GM23338 (cell line): ENCODE data around the gene P4HA3. TPM values are rescaled to one million over a fixed set of nuclear protein-coding genes. Genes with fewer than 3 reads are reported as not detected.

Experiments
- ATAC-seq: fragments of 200-7000 bp; cut with Tn5 transposase; 3 replicates; pipeline ENCODE4 v1.9.1; 2020
- DNase-seq: peaks from one replicate; pipeline ENCODE4 v3.0.0-alpha.2; 2015; ENCODE audit warnings: low spot score
- H2AFZ ChIP-seq: fragments of 200-600 bp; sonication (generic); 2 replicates; pipeline ENCODE4 v1.8.0; 2016; ENCODE audit warnings: antibody characterized with exemption, mild to moderate bottlenecking, moderate library complexity
- H3F3A ChIP-seq: fragments of 200-600 bp; sonication (generic); replicated peaks from 2 replicates; pipeline ENCODE4 v1.8.0; 2017; ENCODE audit warnings: antibody characterized with exemption, mixed run types, low read depth
- H3K27ac ChIP-seq: fragments of 200-600 bp; sonication (generic); 2 replicates; pipeline ENCODE4 v1.6.1; 2016; ENCODE audit warnings: low read depth
- H3K27me3 ChIP-seq: fragments of 200-600 bp; sonication (generic); 2 replicates; pipeline ENCODE4 v1.8.0; 2016; ENCODE audit warnings: mild to moderate bottlenecking, mixed run types, moderate library complexity; ENCODE audit not compliant: insufficient read depth
- H3K36me3 ChIP-seq: fragments of 200-600 bp; sonication (generic); 2 replicates; pipeline ENCODE4 v1.8.0; 2016; ENCODE audit warnings: mild to moderate bottlenecking; ENCODE audit not compliant: insufficient read depth
- H3K4me1 ChIP-seq: fragments of 200-600 bp; sonication (generic); 2 replicates; pipeline ENCODE4 v1.8.0; 2016; ENCODE audit warnings: mild to moderate bottlenecking, moderate library complexity; ENCODE audit not compliant: insufficient read depth
- H3K4me2 ChIP-seq: fragments of 200-600 bp; sonication (generic); 2 replicates; pipeline ENCODE4 v1.7.1; 2017; ENCODE audit warnings: mixed run types
- H3K4me3 ChIP-seq: fragments of 200-600 bp; sonication (generic); 2 replicates; pipeline ENCODE4 v1.6.1; 2016; ENCODE audit warnings: mixed run types
- H3K79me2 ChIP-seq: fragments of 200-600 bp; sonication (generic); replicated peaks from 2 replicates; pipeline ENCODE4 v1.8.0; 2017; ENCODE audit warnings: mild to moderate bottlenecking; ENCODE audit not compliant: insufficient read depth
- H3K9me2 ChIP-seq: fragments of 200-600 bp; sonication (generic); 2 replicates; pipeline ENCODE4 v1.8.0; 2017; ENCODE audit not compliant: insufficient read depth
- H4K20me1 ChIP-seq: fragments of 200-600 bp; sonication (generic); replicated peaks from 2 replicates; pipeline ENCODE4 v1.8.0; 2017; ENCODE audit warnings: mild to moderate bottlenecking; ENCODE audit not compliant: insufficient read depth
- H3K27ac Mint-ChIP-seq: 2 replicates; pipeline ENCODE4 v1.8.0; 2020; ENCODE audit warnings: inconsistent platforms, mild to moderate bottlenecking, moderate library complexity, mixed read lengths
- H3K27me3 Mint-ChIP-seq: 3 replicates; pipeline ENCODE4 v1.8.0; 2022; ENCODE audit warnings: low read depth, mild to moderate bottlenecking, moderate library complexity, mixed read lengths, inconsistent platforms; ENCODE audit not compliant: insufficient read depth, poor library complexity
- H3K36me3 Mint-ChIP-seq: 3 replicates; pipeline ENCODE4 v1.8.0; 2021; ENCODE audit warnings: low read depth, mild to moderate bottlenecking, inconsistent platforms, moderate library complexity, mixed read lengths
- H3K4me1 Mint-ChIP-seq: 3 replicates; pipeline ENCODE4 v1.8.0; 2020; ENCODE audit warnings: mild to moderate bottlenecking, inconsistent platforms, mixed read lengths
- H3K4me3 Mint-ChIP-seq: 3 replicates; pipeline ENCODE4 v1.8.0; 2021; ENCODE audit warnings: moderate library complexity, mild to moderate bottlenecking, inconsistent platforms, mixed read lengths
- H3K9me3 Mint-ChIP-seq: 3 replicates; pipeline ENCODE4 v1.8.0; 2020; ENCODE audit warnings: moderate library complexity, mild to moderate bottlenecking, inconsistent platforms, mixed read lengths
- CREB1 ChIP-seq: fragments of 250-450 bp; sonication (Bioruptor Pico); IDR thresholded peaks from 2 replicates; pipeline ENCODE4 v1.5.0; 2020; ENCODE audit warnings: low read depth, mild to moderate bottlenecking, moderate library complexity
- EZH2phosphoT487 ChIP-seq: fragments of 200-600 bp; sonication (generic); IDR thresholded peaks from one replicate; pipeline ENCODE4 v1.8.1; 2018; ENCODE audit warnings: antibody characterized with exemption; ENCODE audit not compliant: unreplicated experiment
- JUNB ChIP-seq: IDR thresholded peaks from one replicate; pipeline ENCODE4 v1.6.1; 2016; ENCODE audit warnings: antibody characterized with exemption; ENCODE audit not compliant: unreplicated experiment
- NANOG ChIP-seq: IDR thresholded peaks from 2 replicates; pipeline ENCODE4 v1.6.1; 2016; ENCODE audit warnings: antibody characterized with exemption, borderline replicate concordance
- STAT1 ChIP-seq: IDR thresholded peaks from one replicate; pipeline ENCODE4 v1.6.1; 2016; ENCODE audit warnings: antibody characterized with exemption; ENCODE audit not compliant: unreplicated experiment
- ZNF114 ChIP-seq: fragments of 250-450 bp; sonication (Bioruptor Pico); IDR thresholded peaks from 2 replicates; pipeline ENCODE4 v1.5.0; 2020; ENCODE audit warnings: mild to moderate bottlenecking, moderate library complexity
- ZNF331 ChIP-seq: fragments of 250-450 bp; sonication (Bioruptor Pico); IDR thresholded peaks from 2 replicates; pipeline ENCODE4 v1.5.0; 2020; ENCODE audit warnings: low read depth, mild to moderate bottlenecking, moderate library complexity
- polyA plus RNA-seq: library from polyadenylated mRNA; unstranded; fragments of >200 nt; fragmentation: Nextera tagmentation; extraction: Ambion mirVana; gene quantifications from 2 replicates; pipeline ENCODE4 v1.2.1, GENCODE V29; 2016
- total RNA-seq: library from RNA; depleted of rRNA; stranded (reverse); fragments of >200 nt; shearing (Covaris generic); gene quantifications from 2 replicates; pipeline ENCODE4 v1.2.3, GENCODE V29; 2014
- TF ChIP-seq, protein P1 (sequence below), 2 experiments: fragments of 200-600 bp in 1 of 2; sonication (generic) in 1 of 2; conservative IDR thresholded peaks; 2 replicates each; pipeline versions ENCODE4 v1.5.1 to v1.6.1; 2016 to 2017; ENCODE audit warnings: antibody characterized with exemption in 2 of 2, low read depth in 2 of 2, mild to moderate bottlenecking in 2 of 2, moderate library complexity in 1 of 2
- TF ChIP-seq, protein P2 (sequence below): IDR thresholded peaks from one replicate; pipeline ENCODE4 v1.6.1; 2018; ENCODE audit warnings: antibody characterized with exemption; ENCODE audit not compliant: unreplicated experiment
- TF ChIP-seq, protein P3 (sequence below): fragments of 250-450 bp; sonication (Bioruptor Pico); IDR thresholded peaks from 2 replicates; pipeline ENCODE4 v1.5.0; 2020; ENCODE audit warnings: mild to moderate bottlenecking, moderate library complexity

P4HA3 gene
- total and polyA plus RNA-seq, 2 experiments from 2014 or later: 0.08 TPM; not detected in 1

GRCh38 chr11:74321487-74322188 lies 10.2 kb upstream of the P4HA3 start:
- DNase-seq: peak; percentile 70
- Histone ChIP-seq H3K4me2 (no peak overlapping the region), H3K4me3 (no peak overlapping the region), H3K9me2 (0 out of 2 replicates have a peak, but pooled peaks cover 4% of the 10 kb centered on the region), H2AFZ (no peak overlapping the region), H3F3A (no peaks in the 10 kb centered on the region), H4K20me1 (no peaks in the 10 kb centered on the region), H3K36me3 (no peaks in the 10 kb centered on the region), H3K27me3 (no peaks in the 10 kb centered on the region), H3K4me1 (no peaks in the 10 kb centered on the region), H3K79me2 (no peaks in the 10 kb centered on the region), H3K27ac (no peak overlapping the region)
- Mint-ChIP-seq H3K27me3 (peaks cover 7% of the 10 kb centered on the region), H3K36me3 (no peaks in the 10 kb centered on the region; the same call in 2 of the 3 replicates), H3K9me3 (peaks cover 8% of the 10 kb centered on the region; the same call in 1 of the 3 replicates), H3K4me1 (peaks cover 7% of the 10 kb centered on the region), H3K27ac (no peak overlapping the region), H3K4me3 (no peak overlapping the region)
- TF ChIP-seq CREB1 (no peak), JUNB (no peak), ZNF114 (no peak)
- TF ChIP-seq, protein P1, sequence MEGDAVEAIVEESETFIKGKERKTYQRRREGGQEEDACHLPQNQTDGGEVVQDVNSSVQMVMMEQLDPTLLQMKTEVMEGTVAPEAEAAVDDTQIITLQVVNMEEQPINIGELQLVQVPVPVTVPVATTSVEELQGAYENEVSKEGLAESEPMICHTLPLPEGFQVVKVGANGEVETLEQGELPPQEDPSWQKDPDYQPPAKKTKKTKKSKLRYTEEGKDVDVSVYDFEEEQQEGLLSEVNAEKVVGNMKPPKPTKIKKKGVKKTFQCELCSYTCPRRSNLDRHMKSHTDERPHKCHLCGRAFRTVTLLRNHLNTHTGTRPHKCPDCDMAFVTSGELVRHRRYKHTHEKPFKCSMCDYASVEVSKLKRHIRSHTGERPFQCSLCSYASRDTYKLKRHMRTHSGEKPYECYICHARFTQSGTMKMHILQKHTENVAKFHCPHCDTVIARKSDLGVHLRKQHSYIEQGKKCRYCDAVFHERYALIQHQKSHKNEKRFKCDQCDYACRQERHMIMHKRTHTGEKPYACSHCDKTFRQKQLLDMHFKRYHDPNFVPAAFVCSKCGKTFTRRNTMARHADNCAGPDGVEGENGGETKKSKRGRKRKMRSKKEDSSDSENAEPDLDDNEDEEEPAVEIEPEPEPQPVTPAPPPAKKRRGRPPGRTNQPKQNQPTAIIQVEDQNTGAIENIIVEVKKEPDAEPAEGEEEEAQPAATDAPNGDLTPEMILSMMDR (conservative IDR thresholded peaks at IDR 0.05; ENCODE audit: low read depth in 2 of 2): peak; percentile 81 to 89
- peak; percentile 67 for ATAC-seq

DNA sequence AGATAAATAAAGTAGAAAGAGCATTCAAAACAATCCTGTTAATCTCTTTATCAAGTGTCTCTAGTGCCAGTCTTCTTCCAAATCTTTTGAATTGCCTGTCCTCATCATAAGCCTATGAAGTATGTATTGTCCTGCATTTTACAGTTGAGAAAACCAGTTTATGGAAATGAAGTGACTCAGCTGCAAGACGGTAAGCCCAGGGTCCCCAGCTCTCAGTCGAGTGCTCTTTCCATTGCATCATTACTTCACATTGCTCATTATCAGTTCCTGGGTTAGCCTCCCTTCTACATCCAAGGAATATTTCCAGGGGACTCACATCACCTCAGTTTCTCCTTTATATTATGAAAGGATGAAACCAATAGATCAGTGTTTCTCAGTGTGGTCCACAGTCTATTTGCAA lies 9.1 kb upstream of the P4HA3 start:
- Histone ChIP-seq H3K79me2 (no peaks in the 10 kb centered on the region), H3K4me3 (no peak overlapping the region), H3K27me3 (no peaks in the 10 kb centered on the region), H2AFZ (no peak overlapping the region), H3K4me2 (no peak overlapping the region), H3K27ac (no peak overlapping the region), H3K4me1 (no peaks in the 10 kb centered on the region), H4K20me1 (no peaks in the 10 kb centered on the region), H3F3A (no peaks in the 10 kb centered on the region), H3K9me2 (0 out of 2 replicates have a peak, but pooled peaks cover 4% of the 10 kb centered on the region), H3K36me3 (no peaks in the 10 kb centered on the region)
- Mint-ChIP-seq H3K27ac (no peak overlapping the region), H3K36me3 (no peaks in the 10 kb centered on the region; the same call in 2 of the 3 replicates), H3K4me1 (no peaks in the 10 kb centered on the region; the same call in 2 of the 3 replicates), H3K4me3 (no peak overlapping the region), H3K27me3 (peaks cover 3% of the 10 kb centered on the region), H3K9me3 (peaks cover 11% of the 10 kb centered on the region; the same call in 1 of the 3 replicates)
- no peak for DNase-seq
- ATAC-seq: no peak
- TF ChIP-seq ZNF331 (CRISPR knock-in tag) (no peak), EZH2phosphoT487 (no peak), JUNB (no peak), NANOG (no peak), STAT1 (no peak), ZNF114 (no peak)
- TF ChIP-seq, protein P2, sequence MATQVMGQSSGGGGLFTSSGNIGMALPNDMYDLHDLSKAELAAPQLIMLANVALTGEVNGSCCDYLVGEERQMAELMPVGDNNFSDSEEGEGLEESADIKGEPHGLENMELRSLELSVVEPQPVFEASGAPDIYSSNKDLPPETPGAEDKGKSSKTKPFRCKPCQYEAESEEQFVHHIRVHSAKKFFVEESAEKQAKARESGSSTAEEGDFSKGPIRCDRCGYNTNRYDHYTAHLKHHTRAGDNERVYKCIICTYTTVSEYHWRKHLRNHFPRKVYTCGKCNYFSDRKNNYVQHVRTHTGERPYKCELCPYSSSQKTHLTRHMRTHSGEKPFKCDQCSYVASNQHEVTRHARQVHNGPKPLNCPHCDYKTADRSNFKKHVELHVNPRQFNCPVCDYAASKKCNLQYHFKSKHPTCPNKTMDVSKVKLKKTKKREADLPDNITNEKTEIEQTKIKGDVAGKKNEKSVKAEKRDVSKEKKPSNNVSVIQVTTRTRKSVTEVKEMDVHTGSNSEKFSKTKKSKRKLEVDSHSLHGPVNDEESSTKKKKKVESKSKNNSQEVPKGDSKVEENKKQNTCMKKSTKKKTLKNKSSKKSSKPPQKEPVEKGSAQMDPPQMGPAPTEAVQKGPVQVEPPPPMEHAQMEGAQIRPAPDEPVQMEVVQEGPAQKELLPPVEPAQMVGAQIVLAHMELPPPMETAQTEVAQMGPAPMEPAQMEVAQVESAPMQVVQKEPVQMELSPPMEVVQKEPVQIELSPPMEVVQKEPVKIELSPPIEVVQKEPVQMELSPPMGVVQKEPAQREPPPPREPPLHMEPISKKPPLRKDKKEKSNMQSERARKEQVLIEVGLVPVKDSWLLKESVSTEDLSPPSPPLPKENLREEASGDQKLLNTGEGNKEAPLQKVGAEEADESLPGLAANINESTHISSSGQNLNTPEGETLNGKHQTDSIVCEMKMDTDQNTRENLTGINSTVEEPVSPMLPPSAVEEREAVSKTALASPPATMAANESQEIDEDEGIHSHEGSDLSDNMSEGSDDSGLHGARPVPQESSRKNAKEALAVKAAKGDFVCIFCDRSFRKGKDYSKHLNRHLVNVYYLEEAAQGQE: no peak
- TF ChIP-seq, protein P3, sequence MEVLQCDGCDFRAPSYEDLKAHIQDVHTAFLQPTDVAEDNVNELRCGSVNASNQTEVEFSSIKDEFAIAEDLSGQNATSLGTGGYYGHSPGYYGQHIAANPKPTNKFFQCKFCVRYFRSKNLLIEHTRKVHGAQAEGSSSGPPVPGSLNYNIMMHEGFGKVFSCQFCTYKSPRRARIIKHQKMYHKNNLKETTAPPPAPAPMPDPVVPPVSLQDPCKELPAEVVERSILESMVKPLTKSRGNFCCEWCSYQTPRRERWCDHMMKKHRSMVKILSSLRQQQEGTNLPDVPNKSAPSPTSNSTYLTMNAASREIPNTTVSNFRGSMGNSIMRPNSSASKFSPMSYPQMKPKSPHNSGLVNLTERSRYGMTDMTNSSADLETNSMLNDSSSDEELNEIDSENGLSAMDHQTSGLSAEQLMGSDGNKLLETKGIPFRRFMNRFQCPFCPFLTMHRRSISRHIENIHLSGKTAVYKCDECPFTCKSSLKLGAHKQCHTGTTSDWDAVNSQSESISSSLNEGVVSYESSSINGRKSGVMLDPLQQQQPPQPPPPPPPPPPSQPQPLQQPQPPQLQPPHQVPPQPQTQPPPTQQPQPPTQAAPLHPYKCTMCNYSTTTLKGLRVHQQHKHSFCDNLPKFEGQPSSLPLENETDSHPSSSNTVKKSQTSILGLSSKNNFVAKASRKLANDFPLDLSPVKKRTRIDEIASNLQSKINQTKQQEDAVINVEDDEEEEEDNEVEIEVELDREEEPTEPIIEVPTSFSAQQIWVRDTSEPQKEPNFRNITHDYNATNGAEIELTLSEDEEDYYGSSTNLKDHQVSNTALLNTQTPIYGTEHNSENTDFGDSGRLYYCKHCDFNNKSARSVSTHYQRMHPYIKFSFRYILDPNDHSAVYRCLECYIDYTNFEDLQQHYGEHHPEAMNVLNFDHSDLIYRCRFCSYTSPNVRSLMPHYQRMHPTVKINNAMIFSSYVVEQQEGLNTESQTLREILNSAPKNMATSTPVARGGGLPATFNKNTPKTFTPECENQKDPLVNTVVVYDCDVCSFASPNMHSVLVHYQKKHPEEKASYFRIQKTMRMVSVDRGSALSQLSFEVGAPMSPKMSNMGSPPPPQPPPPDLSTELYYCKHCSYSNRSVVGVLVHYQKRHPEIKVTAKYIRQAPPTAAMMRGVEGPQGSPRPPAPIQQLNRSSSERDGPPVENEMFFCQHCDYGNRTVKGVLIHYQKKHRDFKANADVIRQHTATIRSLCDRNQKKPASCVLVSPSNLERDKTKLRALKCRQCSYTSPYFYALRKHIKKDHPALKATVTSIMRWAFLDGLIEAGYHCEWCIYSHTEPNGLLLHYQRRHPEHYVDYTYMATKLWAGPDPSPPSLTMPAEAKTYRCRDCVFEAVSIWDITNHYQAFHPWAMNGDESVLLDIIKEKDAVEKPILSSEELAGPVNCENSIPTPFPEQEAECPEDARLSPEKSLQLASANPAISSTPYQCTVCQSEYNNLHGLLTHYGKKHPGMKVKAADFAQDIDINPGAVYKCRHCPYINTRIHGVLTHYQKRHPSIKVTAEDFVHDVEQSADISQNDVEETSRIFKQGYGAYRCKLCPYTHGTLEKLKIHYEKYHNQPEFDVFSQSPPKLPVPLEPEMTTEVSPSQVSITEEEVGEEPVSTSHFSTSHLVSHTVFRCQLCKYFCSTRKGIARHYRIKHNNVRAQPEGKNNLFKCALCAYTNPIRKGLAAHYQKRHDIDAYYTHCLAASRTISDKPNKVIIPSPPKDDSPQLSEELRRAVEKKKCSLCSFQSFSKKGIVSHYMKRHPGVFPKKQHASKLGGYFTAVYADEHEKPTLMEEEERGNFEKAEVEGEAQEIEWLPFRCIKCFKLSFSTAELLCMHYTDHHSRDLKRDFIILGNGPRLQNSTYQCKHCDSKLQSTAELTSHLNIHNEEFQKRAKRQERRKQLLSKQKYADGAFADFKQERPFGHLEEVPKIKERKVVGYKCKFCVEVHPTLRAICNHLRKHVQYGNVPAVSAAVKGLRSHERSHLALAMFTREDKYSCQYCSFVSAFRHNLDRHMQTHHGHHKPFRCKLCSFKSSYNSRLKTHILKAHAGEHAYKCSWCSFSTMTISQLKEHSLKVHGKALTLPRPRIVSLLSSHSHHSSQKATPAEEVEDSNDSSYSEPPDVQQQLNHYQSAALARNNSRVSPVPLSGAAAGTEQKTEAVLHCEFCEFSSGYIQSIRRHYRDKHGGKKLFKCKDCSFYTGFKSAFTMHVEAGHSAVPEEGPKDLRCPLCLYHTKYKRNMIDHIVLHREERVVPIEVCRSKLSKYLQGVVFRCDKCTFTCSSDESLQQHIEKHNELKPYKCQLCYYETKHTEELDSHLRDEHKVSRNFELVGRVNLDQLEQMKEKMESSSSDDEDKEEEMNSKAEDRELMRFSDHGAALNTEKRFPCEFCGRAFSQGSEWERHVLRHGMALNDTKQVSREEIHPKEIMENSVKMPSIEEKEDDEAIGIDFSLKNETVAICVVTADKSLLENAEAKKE: no peak
